Stimulated activated naive CD8-positive, alpha-beta T cell treated with anti-CD3 and anti-CD28 coated beads, Interleukin-15, Interleukin-2, amounts not matched to agents 100 ng/mL and 50 ng/mL, for 24 hours (primary cell): ENCODE measurements around the gene CCDC66.

ENCODE experiments used
- H3K27ac Mint-ChIP-seq: one replicate; pipeline ENCODE4 v1.8.0; 2021; ENCODE audit warnings: mild to moderate bottlenecking, mixed read lengths
- H3K27me3 Mint-ChIP-seq: one replicate; pipeline ENCODE4 v1.8.0; 2021; ENCODE audit warnings: mixed read lengths
- H3K36me3 Mint-ChIP-seq: one replicate; pipeline ENCODE4 v1.8.0; 2021; ENCODE audit warnings: low read depth, mixed read lengths
- H3K4me1 Mint-ChIP-seq: one replicate; pipeline ENCODE4 v1.8.0; 2021; ENCODE audit warnings: low read depth, mixed read lengths
- H3K4me3 Mint-ChIP-seq: one replicate; pipeline ENCODE4 v1.8.0; 2021; ENCODE audit warnings: mild to moderate bottlenecking, mixed read lengths
- H3K9me3 Mint-ChIP-seq: one replicate; pipeline ENCODE4 v1.8.0; 2021; ENCODE audit warnings: mixed read lengths

CCDC66 gene

DNA sequence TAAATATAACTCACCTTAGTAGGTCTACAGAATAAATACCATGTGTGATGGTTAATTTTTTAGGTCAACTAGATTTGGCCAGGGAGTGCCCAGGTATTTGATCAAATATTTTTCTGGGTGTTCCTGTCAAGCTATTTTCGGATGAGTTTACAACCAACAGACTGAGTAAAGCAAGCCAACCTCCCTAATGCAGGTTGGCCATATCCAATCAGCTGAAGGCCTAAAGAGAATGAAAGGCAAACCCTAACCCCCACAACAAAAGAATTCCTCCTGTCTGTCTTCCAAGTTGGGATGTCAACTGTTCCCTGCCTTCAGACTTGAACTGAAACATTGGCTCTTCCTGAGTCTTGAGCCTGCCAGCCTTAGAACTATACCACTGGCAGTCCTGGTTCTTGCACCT, 97.5 kb downstream of the CCDC66 start:
- H3K9me3 Mint-ChIP-seq: peaks cover 4% of the 10 kb centered on the region
- H3K4me1 Mint-ChIP-seq: peaks cover 10% of the 10 kb centered on the region
- H3K4me3 Mint-ChIP-seq: no peak overlapping the region
- peak overlapping the region; percentile 24 for H3K27ac Mint-ChIP-seq
- peaks cover 95% of the 10 kb centered on the region for H3K36me3 Mint-ChIP-seq
- H3K27me3 Mint-ChIP-seq: no peaks in the 10 kb centered on the region

DNA sequence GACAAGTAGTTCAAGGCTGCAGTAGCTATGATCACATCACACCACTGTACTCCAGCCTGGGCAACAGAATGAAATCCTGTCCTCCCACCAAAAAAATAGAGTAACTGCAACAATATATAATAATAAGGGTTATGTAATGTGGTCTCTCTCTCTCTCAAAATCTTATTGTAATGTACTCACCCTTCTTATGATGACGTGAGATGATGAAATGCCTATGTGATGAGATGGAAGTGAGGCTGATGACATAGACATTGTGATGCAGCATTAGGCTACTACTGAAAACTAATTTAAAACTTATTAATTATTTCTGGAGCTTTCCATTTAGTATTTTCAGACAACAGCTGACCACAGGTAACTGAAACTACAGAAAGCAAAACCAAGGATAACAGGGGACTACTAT, 98.7 kb downstream of the CCDC66 start:
- H3K4me1 Mint-ChIP-seq: peaks cover 10% of the 10 kb centered on the region
- peaks cover 92% of the 10 kb centered on the region for H3K36me3 Mint-ChIP-seq
- no peak overlapping the region for H3K4me3 Mint-ChIP-seq
- H3K9me3 Mint-ChIP-seq: peaks cover 4% of the 10 kb centered on the region
- no peak overlapping the region for H3K27ac Mint-ChIP-seq
- H3K27me3 Mint-ChIP-seq: no peaks in the 10 kb centered on the region

DNA sequence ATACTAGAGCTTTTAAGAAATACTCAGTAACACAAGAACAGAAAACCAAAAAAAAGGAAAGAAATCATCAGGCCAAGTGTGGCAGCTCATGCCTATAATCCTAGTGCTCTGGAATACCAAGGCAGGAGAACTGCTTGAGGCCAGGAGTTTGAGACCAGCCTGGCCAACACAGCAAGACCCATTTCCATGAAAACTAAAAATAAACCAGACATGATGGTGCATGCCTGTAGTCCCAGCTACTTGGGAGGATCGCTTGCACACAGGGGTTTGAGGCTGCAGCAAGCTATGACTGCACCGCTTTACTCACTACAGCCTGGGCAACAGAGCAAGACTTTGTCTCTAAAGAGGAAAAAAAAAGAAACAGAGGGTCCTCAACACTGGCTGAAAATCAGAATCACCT, 107.8 kb downstream of the CCDC66 start:
- Mint-ChIP-seq H3K36me3 (peaks cover 64% of the 10 kb centered on the region), H3K9me3 (no peaks in the 10 kb centered on the region), H3K4me1 (peaks cover 23% of the 10 kb centered on the region), H3K27ac (no peak overlapping the region), H3K4me3 (no peak overlapping the region), H3K27me3 (no peaks in the 10 kb centered on the region)

DNA sequence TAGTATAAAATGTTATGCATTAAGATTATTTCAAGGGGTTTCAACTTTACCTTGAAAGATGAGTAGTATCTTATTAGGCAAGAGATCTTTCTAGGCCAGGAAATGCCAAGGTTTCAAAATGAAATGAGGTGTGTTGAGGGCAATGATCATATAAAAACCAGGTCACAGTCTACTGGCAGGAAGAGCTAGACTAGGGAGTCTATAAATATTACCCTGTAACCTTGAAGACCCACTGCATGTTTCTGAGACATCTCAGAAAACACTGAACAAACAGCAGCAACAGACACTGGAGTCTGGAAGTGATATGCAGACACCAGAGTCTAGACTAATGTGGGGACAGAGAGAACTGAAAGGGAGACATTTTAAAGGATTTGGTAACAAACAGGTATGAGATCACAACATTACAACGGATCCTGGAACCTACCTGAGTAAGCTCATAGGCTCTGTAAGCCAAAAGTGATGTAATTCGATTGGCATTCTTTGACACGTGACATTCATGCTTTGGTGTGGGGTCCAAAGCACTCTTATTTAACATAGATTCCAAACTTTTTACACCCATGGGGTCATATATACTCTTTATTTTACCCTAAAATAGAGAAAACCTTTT, 111.1 kb downstream of the CCDC66 start:
- peaks cover 17% of the 10 kb centered on the region for H3K4me1 Mint-ChIP-seq
- H3K9me3 Mint-ChIP-seq: no peaks in the 10 kb centered on the region
- H3K27me3 Mint-ChIP-seq: no peaks in the 10 kb centered on the region
- no peak overlapping the region for H3K4me3 Mint-ChIP-seq
- H3K27ac Mint-ChIP-seq: no peak overlapping the region
- H3K36me3 Mint-ChIP-seq: peaks cover 71% of the 10 kb centered on the region
